ENCODE measurements around the gene TMEM117.

DNA sequence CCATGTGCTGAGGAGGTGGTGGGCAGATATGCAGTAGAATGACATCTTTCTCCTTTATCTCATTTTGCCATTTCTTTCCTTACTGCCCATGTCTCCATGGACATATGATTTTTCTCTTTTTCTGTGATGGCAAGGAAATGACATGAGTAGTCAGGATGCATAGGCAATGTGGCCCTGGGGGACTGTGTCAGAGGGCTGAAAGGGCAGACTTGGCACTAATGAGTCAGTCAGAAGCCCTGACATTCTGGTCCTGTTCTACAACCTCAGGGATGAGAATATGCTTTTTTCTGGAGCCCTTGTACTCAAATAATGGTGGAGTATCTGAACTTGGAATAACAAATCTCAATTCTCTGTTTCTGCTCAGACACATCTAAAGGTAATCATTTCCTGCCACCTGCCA lies 167.8 kb downstream of the TMEM117 start:
- no peak for TF ChIP-seq EZH2 (IDR thresholded peaks at IDR 0.05; ENCODE audit: borderline replicate concordance, low read length)
- TF ChIP-seq, protein P1, sequence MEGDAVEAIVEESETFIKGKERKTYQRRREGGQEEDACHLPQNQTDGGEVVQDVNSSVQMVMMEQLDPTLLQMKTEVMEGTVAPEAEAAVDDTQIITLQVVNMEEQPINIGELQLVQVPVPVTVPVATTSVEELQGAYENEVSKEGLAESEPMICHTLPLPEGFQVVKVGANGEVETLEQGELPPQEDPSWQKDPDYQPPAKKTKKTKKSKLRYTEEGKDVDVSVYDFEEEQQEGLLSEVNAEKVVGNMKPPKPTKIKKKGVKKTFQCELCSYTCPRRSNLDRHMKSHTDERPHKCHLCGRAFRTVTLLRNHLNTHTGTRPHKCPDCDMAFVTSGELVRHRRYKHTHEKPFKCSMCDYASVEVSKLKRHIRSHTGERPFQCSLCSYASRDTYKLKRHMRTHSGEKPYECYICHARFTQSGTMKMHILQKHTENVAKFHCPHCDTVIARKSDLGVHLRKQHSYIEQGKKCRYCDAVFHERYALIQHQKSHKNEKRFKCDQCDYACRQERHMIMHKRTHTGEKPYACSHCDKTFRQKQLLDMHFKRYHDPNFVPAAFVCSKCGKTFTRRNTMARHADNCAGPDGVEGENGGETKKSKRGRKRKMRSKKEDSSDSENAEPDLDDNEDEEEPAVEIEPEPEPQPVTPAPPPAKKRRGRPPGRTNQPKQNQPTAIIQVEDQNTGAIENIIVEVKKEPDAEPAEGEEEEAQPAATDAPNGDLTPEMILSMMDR (conservative IDR thresholded peaks at IDR 0.05 in 1 of 2, IDR thresholded peaks at IDR 0.05 in 1 of 2; ENCODE audit: extremely low read depth in 1 of 2, insufficient read depth in 1 of 2, low read depth in 1 of 2, low read length in 2 of 2) = no peak

Data from mammary epithelial cell (primary cell).